Right renal cortex interstitium (tissue), 3 donors: ENCODE data around the gene TMEM272. TPM values are rescaled to one million over a fixed set of nuclear protein-coding genes. Genes with fewer than 3 reads are reported as not detected.
"Not testable (repeated sequence)": the region's sequence is repeated elsewhere in the genome, so short reads cannot be mapped to it uniquely, and the experiment has no call there.

ENCODE experiments used
- DNase-seq, 3 donors: peaks; one replicate each; pipeline ENCODE4 v3.0.0-alpha.2; 2013; ENCODE audit warnings: low read depth in 3 of 3, low spot score in 2 of 3
- polyA plus RNA-seq, 3 donors: library from polyadenylated mRNA; unstranded; fragments of 120-200 nt; gene quantifications; one replicate each; pipeline ENCODE4 v1.2.1, GENCODE V29; 2013; ENCODE audit not compliant: insufficient read length in 3 of 3

Gene TMEM272
- polyA plus RNA-seq, 3 donors: 0.22 to 0.42 (median 0.34) TPM

- no peak for DNase-seq
Measured at GRCh38 chr13:51826606-51827005, 18.4 kb downstream of the TMEM272 start.

GRCh38 chr13:51825681-51826254, 19.2 kb downstream of the TMEM272 start:
- no peak for DNase-seq

GRCh38 chr13:51825165-51825592, 19.8 kb downstream of the TMEM272 start:
- DNase-seq: no peak

GRCh38 chr13:51824712-51825111, 20.3 kb downstream of the TMEM272 start:
- DNase-seq: not testable (repeated sequence)

- DNase-seq: no peak
Measured at GRCh38 chr13:51823863-51824262, 21.1 kb downstream of the TMEM272 start.

GRCh38 chr13:51823359-51823758, 21.6 kb downstream of the TMEM272 start:
- no peak for DNase-seq

GRCh38 chr13:51822106-51822815, 22.7 kb downstream of the TMEM272 start:
- no peak for DNase-seq

- no peak for DNase-seq
Measured at GRCh38 chr13:51821606-51822005, 23.4 kb downstream of the TMEM272 start.

- DNase-seq: no peak
Measured at GRCh38 chr13:51820016-51820597, 24.9 kb downstream of the TMEM272 start.

- DNase-seq: no peak
Measured at GRCh38 chr13:51819544-51819943, 25.4 kb downstream of the TMEM272 start.

GRCh38 chr13:51818781-51819511, 26.0 kb downstream of the TMEM272 start:
- no peak for DNase-seq

- no peak for DNase-seq
Measured at GRCh38 chr13:51818276-51818675, 26.7 kb downstream of the TMEM272 start.

GRCh38 chr13:51817717-51818116, 27.3 kb downstream of the TMEM272 start:
- DNase-seq: no peak

GRCh38 chr13:51816604-51817249, 28.2 kb downstream of the TMEM272 start:
- no peak for DNase-seq

- no peak for DNase-seq
Measured at GRCh38 chr13:51815848-51816247, 29.1 kb downstream of the TMEM272 start.

GRCh38 chr13:51814825-51815650, 29.9 kb downstream of the TMEM272 start:
- peak in 2 of 3 donors; percentile 33 to 59 for DNase-seq

GRCh38 chr13:51814071-51814470, 30.9 kb downstream of the TMEM272 start:
- DNase-seq: no peak

- DNase-seq: no peak
Measured at GRCh38 chr13:51811920-51812451, 33.0 kb downstream of the TMEM272 start.

GRCh38 chr13:51811046-51811445, 33.9 kb downstream of the TMEM272 start:
- no peak for DNase-seq

- DNase-seq: no peak
Measured at GRCh38 chr13:51808811-51809210, 36.2 kb downstream of the TMEM272 start.
